GM15510 (cell line): Measurements from ENCODE around the gene SLC23A2.

Source experiments
- POLR2A ChIP-seq: IDR thresholded peaks from 3 replicates; pipeline ENCODE4 v1.6.1; 2011; ENCODE audit warnings: borderline replicate concordance; ENCODE audit not compliant: insufficient read length; ENCODE audit errors: extremely low read depth

SLC23A2 gene

GRCh38 chr20:4978050-4978918 is 23.0 kb downstream of the SLC23A2 start:
- TF ChIP-seq POLR2A: no peak

- TF ChIP-seq POLR2A: no peak
These were observed 27.8 kb downstream of the SLC23A2 start for GRCh38 chr20:4973330-4974097.

- no peak for TF ChIP-seq POLR2A
These were observed 28.6 kb downstream of the SLC23A2 start for GRCh38 chr20:4972506-4973251.

- TF ChIP-seq POLR2A: no peak
These were observed 30.2 kb downstream of the SLC23A2 start for GRCh38 chr20:4971064-4971463.

- TF ChIP-seq POLR2A: no peak
These were observed 33.4 kb downstream of the SLC23A2 start for GRCh38 chr20:4967752-4968477.

- no peak for TF ChIP-seq POLR2A
These were observed 34.2 kb downstream of the SLC23A2 start for GRCh38 chr20:4966826-4967751.

GRCh38 chr20:4962241-4962855 is 39.0 kb downstream of the SLC23A2 start:
- no peak for TF ChIP-seq POLR2A

GRCh38 chr20:4961746-4962145 is 39.6 kb downstream of the SLC23A2 start:
- TF ChIP-seq POLR2A: no peak

GRCh38 chr20:4959592-4959991 is 41.7 kb downstream of the SLC23A2 start:
- no peak for TF ChIP-seq POLR2A

- TF ChIP-seq POLR2A: no peak
These were observed 43.4 kb downstream of the SLC23A2 start for GRCh38 chr20:4957939-4958362.

- TF ChIP-seq POLR2A: no peak
These were observed 44.1 kb downstream of the SLC23A2 start for GRCh38 chr20:4957187-4957586.

- no peak for TF ChIP-seq POLR2A
These were observed 45.0 kb downstream of the SLC23A2 start for GRCh38 chr20:4956200-4956810.

- no peak for TF ChIP-seq POLR2A
These were observed 47.4 kb downstream of the SLC23A2 start for GRCh38 chr20:4953881-4954280.

- TF ChIP-seq POLR2A: no peak
These were observed 49.1 kb downstream of the SLC23A2 start for GRCh38 chr20:4952229-4952628.
